Nephron (organoid): ENCODE data around the gene PPP6R2.
"Not testable (repeated sequence)": the region's sequence is repeated elsewhere in the genome, so short reads cannot be mapped to it uniquely, and the experiment has no call there.

Experiments used
- H3K27ac Mint-ChIP-seq, 3 experiments: 2 replicates each; pipeline ENCODE4 v1.8.0; 2020; ENCODE audit warnings: mixed read lengths in 3 of 3, mild to moderate bottlenecking in 2 of 3, moderate library complexity in 1 of 3
- H3K27me3 Mint-ChIP-seq: 2 replicates; pipeline ENCODE4 v1.8.0; 2021; ENCODE audit warnings: low read depth, mild to moderate bottlenecking, moderate library complexity, mixed read lengths
- H3K36me3 Mint-ChIP-seq: 2 replicates; pipeline ENCODE4 v1.8.0; 2020; ENCODE audit warnings: low read depth, mixed read lengths
- H3K4me1 Mint-ChIP-seq: 2 replicates; pipeline ENCODE4 v1.8.0; 2020; ENCODE audit warnings: mixed read lengths
- H3K4me3 Mint-ChIP-seq, 3 experiments: 2 replicates each; pipeline ENCODE4 v1.8.0; 2020; ENCODE audit warnings: mild to moderate bottlenecking in 3 of 3, mixed read lengths in 3 of 3, moderate library complexity in 2 of 3
- H3K9me3 Mint-ChIP-seq: 2 replicates; pipeline ENCODE4 v1.8.0; 2020; ENCODE audit warnings: mixed read lengths
- CTCF ChIP-seq, 3 experiments: fragments of 200-600 bp; sonication (generic); IDR thresholded peaks; one replicate each; pipeline ENCODE4 v1.5.0; 2021; ENCODE audit warnings: antibody characterized with exemption in 3 of 3; ENCODE audit not compliant: unreplicated experiment in 3 of 3

Gene PPP6R2

GRCh38 chr22:50403701-50404101 lies 60.6 kb downstream of the PPP6R2 start:
- Mint-ChIP-seq H3K36me3 (peaks cover 52% of the 10 kb centered on the region), H3K27me3 (no peaks in the 10 kb centered on the region), H3K4me3 (no peak overlapping the region), H3K9me3 (no peaks in the 10 kb centered on the region), H3K27ac (no peak overlapping the region), H3K4me1 (peaks cover 12% of the 10 kb centered on the region)
- TF ChIP-seq CTCF (IDR thresholded peaks at IDR 0.05; ENCODE audit: unreplicated experiment in 3 of 3) = no peak

DNA sequence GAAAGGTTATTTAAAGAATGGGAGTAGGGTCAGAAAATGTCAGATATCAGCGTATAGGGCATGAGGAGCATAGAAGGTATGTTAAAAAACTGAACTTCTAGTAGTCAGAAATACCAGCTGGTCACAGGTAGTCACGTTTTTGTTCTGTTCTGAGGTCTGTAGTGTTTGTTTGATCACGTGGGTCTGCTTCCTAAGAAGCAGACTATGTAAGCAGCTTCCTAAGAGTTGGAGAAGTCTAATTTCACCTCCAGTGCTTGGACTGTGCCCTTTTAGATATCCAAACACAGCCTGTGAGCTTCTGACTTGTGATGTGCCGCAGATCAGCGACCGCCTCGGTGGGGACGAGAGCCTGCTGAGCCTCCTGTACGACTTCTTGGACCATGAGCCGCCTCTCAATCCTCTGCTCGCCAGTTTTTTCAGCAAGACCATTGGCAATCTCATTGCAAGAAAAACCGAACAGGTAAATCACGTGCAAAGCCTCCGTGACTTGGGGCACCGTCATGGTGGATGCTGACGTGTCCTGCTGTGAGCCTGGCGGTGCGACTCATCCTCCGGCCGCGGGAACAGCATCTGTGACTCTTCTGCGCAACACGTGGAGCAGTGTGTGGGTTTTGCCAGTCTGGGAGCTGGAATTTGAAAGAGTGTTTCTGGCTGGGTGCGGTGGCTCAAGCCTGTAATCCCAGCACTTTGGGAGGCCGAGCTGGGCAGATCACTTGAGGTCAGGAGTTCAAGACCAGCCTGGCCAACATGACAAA lies 63.5 kb downstream of the PPP6R2 start:
- peaks cover 44% of the 10 kb centered on the region for H3K36me3 Mint-ChIP-seq
- peak overlapping the region in 1 of 3 experiments; percentile 65 for H3K27ac Mint-ChIP-seq
- H3K27me3 Mint-ChIP-seq = no peaks in the 10 kb centered on the region
- TF ChIP-seq CTCF (IDR thresholded peaks at IDR 0.05; ENCODE audit: unreplicated experiment in 3 of 3) = no peak
- peaks cover 12% of the 10 kb centered on the region for H3K4me1 Mint-ChIP-seq
- H3K9me3 Mint-ChIP-seq = no peaks in the 10 kb centered on the region
- no peak overlapping the region for H3K4me3 Mint-ChIP-seq

GRCh38 chr22:50408311-50408710 lies 65.2 kb downstream of the PPP6R2 start:
- no peak for TF ChIP-seq CTCF (IDR thresholded peaks at IDR 0.05; ENCODE audit: unreplicated experiment in 3 of 3)
- Mint-ChIP-seq H3K27ac (no peak overlapping the region), H3K4me1 (peaks cover 5% of the 10 kb centered on the region), H3K9me3 (no peaks in the 10 kb centered on the region), H3K36me3 (peaks cover 31% of the 10 kb centered on the region), H3K27me3 (no peaks in the 10 kb centered on the region), H3K4me3 (no peak overlapping the region)

DNA sequence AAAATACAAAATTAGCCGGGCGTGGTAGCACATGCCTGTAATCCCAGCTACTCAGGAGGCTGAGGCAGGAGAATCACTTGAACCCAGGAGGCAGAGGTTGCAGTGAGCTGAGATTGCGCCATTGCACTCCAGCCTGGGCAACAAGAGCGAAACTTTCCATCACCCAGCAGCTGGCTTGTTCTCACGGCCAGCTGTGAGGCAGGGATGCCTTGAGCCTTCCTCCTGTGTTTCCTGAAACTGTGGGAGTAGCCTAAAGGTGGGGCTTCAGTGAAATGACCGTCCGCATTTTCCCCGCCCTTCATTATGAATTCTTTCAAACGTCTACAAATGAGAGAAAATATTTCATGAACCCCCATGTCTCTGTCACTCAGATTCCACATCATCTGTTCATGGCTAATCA lies 65.8 kb downstream of the PPP6R2 start:
- H3K9me3 Mint-ChIP-seq, H3K4me3 Mint-ChIP-seq, H3K27ac Mint-ChIP-seq, H3K27me3 Mint-ChIP-seq, H3K4me1 Mint-ChIP-seq: not testable (repeated sequence)
- peaks cover 32% of the 10 kb centered on the region for H3K36me3 Mint-ChIP-seq

- no peak for TF ChIP-seq CTCF (IDR thresholded peaks at IDR 0.05; ENCODE audit: unreplicated experiment in 3 of 3)
- Mint-ChIP-seq H3K27ac (no peak overlapping the region), H3K9me3 (no peaks in the 10 kb centered on the region), H3K36me3 (peaks cover 35% of the 10 kb centered on the region), H3K4me1 (no peaks in the 10 kb centered on the region), H3K4me3 (no peak overlapping the region), H3K27me3 (no peaks in the 10 kb centered on the region)
Measured at GRCh38 chr22:50414476-50415248, 71.5 kb downstream of the PPP6R2 start.

DNA sequence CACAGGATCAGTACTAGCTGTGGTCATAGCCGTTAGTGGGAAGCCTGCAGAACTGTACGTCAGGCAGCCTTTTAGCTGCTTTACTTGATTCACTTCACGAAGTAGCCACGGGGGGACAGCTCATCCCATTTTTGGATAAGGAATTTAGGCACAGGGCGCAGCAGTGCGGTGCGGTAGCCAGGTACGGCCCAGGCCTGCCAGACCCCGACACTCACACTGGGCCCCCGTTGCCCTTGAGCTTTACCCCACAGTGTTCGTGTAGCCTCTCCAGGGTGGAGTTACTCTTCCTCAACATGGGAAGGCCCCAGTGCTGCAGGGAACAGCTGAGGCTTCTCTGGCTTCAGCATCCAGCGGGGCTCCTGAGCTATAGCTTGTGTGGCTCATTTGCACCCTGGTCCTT lies 72.3 kb downstream of the PPP6R2 start:
- Mint-ChIP-seq H3K36me3 (peaks cover 42% of the 10 kb centered on the region), H3K4me1 (no peaks in the 10 kb centered on the region), H3K4me3 (no peak overlapping the region), H3K9me3 (no peaks in the 10 kb centered on the region), H3K27me3 (no peaks in the 10 kb centered on the region), H3K27ac (no peak overlapping the region)
- no peak for TF ChIP-seq CTCF (IDR thresholded peaks at IDR 0.05; ENCODE audit: unreplicated experiment in 3 of 3)
